BJ (cell line): ENCODE results near the gene GZMM. TPM values are rescaled to one million over a fixed set of nuclear protein-coding genes. Genes with fewer than 3 reads are reported as not detected.

Experiments
- CTCF ChIA-PET: fragments of 350-600 bp; formaldehyde crosslinking; extraction: SDS; loops from one replicate; lab custom pipeline; 2021; ENCODE audit warnings: antibody characterized with exemption, inconsistent platforms; lab: Yijun Ruan, JAX
- POLR2A ChIA-PET: fragments of 300-600 bp; sonication (Branson Sonifier 250); formaldehyde crosslinking; extraction: SDS; loops from one replicate; lab custom pipeline; 2021; ENCODE audit warnings: antibody characterized with exemption; lab: Charles Lee
- DNase-seq: peaks from one replicate; pipeline ENCODE4 v3.0.0-alpha.2; 2011; ENCODE audit warnings: low read depth
- H3K27me3 ChIP-seq: 2 replicates; pipeline ENCODE4 v1.6.0; 2011; ENCODE audit warnings: low read length; ENCODE audit not compliant: control insufficient read depth, insufficient read depth
- H3K36me3 ChIP-seq: 2 replicates; pipeline ENCODE4 v1.5.1; 2011; ENCODE audit warnings: low read length; ENCODE audit not compliant: control insufficient read depth, insufficient read depth
- H3K4me3 ChIP-seq: 2 replicates; pipeline ENCODE4 v1.5.1; 2011; ENCODE audit warnings: low read depth, mild to moderate bottlenecking, control low read depth, low read length
- polyA plus RNA-seq: library from polyadenylated mRNA; depleted of rRNA; stranded (reverse); fragments of >200 nt; gene quantifications from 2 replicates; pipeline ENCODE4 v1.2.3, GENCODE V29; 2011
- TF ChIP-seq, protein P1 (sequence below): IDR thresholded peaks from 2 replicates; pipeline ENCODE4 v1.5.1; 2011; ENCODE audit warnings: low read depth, mild to moderate bottlenecking, control low read depth, inconsistent platforms, low read length, moderate library complexity; ENCODE audit not compliant: insufficient read depth

GZMM gene
- polyA plus RNA-seq, 1 experiment: not detected

GRCh38 chr19:576768-577438, 33.0 kb downstream of the GZMM start:
- POLR2A ChIA-PET: no interaction called here

GRCh38 chr19:577439-578392, 33.9 kb downstream of the GZMM start:
- TF ChIP-seq, protein P1, sequence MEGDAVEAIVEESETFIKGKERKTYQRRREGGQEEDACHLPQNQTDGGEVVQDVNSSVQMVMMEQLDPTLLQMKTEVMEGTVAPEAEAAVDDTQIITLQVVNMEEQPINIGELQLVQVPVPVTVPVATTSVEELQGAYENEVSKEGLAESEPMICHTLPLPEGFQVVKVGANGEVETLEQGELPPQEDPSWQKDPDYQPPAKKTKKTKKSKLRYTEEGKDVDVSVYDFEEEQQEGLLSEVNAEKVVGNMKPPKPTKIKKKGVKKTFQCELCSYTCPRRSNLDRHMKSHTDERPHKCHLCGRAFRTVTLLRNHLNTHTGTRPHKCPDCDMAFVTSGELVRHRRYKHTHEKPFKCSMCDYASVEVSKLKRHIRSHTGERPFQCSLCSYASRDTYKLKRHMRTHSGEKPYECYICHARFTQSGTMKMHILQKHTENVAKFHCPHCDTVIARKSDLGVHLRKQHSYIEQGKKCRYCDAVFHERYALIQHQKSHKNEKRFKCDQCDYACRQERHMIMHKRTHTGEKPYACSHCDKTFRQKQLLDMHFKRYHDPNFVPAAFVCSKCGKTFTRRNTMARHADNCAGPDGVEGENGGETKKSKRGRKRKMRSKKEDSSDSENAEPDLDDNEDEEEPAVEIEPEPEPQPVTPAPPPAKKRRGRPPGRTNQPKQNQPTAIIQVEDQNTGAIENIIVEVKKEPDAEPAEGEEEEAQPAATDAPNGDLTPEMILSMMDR: no peak
- Histone ChIP-seq H3K4me3 (no peak overlapping the region), H3K27me3 (no peaks in the 10 kb centered on the region), H3K36me3 (peaks cover 14% of the 10 kb centered on the region)
- ChIA-PET POLR2A (no interaction called here), CTCF (interaction anchor here (4.9 kb wide), 1 partner anchor 8 kb away, joined by 53 read pairs; no protein-coding TSS in a partner anchor)
- DNase-seq: no peak

More at GRCh38 chr19:576768-577438, 33.0 kb downstream of the GZMM start:
- no peak for DNase-seq
- Histone ChIP-seq H3K4me3 (no peak overlapping the region), H3K36me3 (peaks cover 12% of the 10 kb centered on the region), H3K27me3 (no peaks in the 10 kb centered on the region)
- TF ChIP-seq, protein P1: no peak
- CTCF ChIA-PET: interaction anchor here (0.8 to 4.9 kb wide), 4 partner anchors 9 to 157 kb away, joined by 3 to 53 read pairs (median 4); no protein-coding TSS in a partner anchor

DNA sequence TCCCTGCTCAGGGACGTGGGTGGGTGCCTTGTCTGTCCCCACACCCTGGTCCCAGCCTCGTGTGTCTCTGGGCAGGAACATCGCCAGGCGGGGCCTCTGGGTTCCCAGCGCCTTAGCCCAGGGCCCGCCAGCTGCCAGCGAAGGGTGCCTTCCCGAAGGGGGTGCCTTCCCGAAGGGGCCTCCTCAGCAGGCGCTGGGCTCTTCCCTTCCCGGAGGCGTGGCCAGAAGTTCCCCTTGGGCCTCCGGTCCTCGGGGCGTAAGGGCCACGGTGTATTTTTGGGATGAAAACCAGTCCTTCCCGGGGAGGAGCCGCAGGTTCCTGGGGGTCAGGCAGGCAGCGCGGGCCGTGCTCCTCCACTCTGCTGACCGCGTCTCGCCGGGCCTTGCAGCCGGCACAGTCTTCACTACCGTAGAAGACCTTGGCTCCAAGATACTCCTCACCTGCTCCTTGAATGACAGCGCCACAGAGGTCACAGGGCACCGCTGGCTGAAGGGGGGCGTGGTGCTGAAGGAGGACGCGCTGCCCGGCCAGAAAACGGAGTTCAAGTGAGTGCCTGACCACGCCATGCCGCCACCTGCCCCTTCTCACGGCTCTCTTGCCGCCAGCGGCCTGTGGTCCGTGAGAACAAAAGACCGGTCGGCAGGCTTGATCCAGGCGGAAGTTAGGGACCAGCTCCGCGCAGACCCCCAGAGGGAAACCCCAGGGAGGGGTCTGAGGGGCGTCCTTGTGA, 35.4 kb downstream of the GZMM start:
- POLR2A ChIA-PET: no interaction called here
- TF ChIP-seq, protein P1: no peak
- H3K27me3 ChIP-seq: no peaks in the 10 kb centered on the region
- DNase-seq: no peak
- peaks cover 21% of the 10 kb centered on the region for H3K36me3 ChIP-seq
- no peak overlapping the region for H3K4me3 ChIP-seq
- CTCF ChIA-PET: no interaction called here

GRCh38 chr19:579842-580155, 35.9 kb downstream of the GZMM start:
- H3K36me3 ChIP-seq: peaks cover 21% of the 10 kb centered on the region
- no peak for DNase-seq
- POLR2A ChIA-PET: no interaction called here

More at GRCh38 chr19:579842-580155, 35.9 kb downstream of the GZMM start:
- TF ChIP-seq, protein P1: no peak
- CTCF ChIA-PET: no interaction called here
- Histone ChIP-seq H3K4me3 (no peak overlapping the region), H3K27me3 (no peaks in the 10 kb centered on the region)
